ENCODE data around the gene CMIP.

Gene CMIP

DNA sequence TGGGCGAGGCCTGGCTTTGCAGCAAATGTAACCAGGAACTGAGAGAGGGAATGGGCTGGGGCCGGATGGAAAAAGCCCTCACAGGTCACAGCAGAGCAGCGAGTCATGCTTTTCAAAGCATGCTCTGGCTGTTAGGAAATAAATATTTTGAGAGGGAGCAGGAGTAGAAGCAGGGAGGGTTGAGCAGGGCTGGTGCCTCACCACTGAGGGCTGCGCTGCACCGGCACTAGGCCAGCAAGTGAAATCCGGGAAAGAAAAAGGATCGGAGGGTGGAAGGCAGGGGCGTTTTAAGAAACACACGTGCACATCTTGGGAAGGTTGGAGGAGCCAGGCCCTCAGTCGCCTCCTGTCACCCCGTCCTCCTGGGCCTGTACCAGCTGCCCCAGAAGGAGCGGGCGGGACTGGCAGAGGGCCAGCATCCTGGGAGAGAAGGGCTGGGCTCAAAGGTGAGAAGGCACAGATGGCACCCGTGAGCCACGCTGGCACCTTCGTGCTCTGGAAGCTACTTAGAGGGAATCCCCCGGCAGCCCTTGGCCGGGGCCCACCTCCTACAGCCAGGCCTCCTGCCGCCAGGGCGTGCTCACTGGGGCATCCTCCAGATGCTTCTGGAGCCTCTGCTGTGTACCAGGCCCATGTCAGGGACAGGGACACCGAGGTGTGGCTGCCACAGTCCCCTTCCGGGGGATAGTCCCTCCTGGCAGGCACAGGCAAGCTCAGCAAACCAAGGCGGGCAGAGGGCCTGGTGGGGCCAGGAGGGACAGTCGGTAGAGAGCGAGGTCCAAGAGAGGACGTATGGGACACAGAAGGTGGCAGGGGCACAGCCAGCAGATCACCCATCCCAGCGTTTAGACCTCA is 263.0 kb downstream of the CMIP start:
- H3K27me3 ChIP-seq (replicated peaks; ENCODE audit: control insufficient read depth, insufficient read depth, low read length): no peaks in the 10 kb centered on the region
- no peak overlapping the region for H3K4me3 ChIP-seq (replicated peaks; ENCODE audit: low read depth, low read length)
- peaks cover 13% of the 10 kb centered on the region for H3K36me3 ChIP-seq (ENCODE audit: control insufficient read depth, insufficient read depth, low read length)
- TF ChIP-seq, protein P1, sequence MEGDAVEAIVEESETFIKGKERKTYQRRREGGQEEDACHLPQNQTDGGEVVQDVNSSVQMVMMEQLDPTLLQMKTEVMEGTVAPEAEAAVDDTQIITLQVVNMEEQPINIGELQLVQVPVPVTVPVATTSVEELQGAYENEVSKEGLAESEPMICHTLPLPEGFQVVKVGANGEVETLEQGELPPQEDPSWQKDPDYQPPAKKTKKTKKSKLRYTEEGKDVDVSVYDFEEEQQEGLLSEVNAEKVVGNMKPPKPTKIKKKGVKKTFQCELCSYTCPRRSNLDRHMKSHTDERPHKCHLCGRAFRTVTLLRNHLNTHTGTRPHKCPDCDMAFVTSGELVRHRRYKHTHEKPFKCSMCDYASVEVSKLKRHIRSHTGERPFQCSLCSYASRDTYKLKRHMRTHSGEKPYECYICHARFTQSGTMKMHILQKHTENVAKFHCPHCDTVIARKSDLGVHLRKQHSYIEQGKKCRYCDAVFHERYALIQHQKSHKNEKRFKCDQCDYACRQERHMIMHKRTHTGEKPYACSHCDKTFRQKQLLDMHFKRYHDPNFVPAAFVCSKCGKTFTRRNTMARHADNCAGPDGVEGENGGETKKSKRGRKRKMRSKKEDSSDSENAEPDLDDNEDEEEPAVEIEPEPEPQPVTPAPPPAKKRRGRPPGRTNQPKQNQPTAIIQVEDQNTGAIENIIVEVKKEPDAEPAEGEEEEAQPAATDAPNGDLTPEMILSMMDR (IDR thresholded peaks at IDR 0.05; ENCODE audit: insufficient read depth, low read length, poor library complexity, severe bottlenecking): no peak
- DNase-seq (ENCODE audit: extremely low read depth, insufficient read length): no peak

GRCh38 chr16:81708266-81709015 is 263.8 kb downstream of the CMIP start:
- H3K36me3 ChIP-seq (ENCODE audit: control insufficient read depth, insufficient read depth, low read length): peaks cover 13% of the 10 kb centered on the region
- H3K4me3 ChIP-seq (replicated peaks; ENCODE audit: low read depth, low read length): no peak overlapping the region
- H3K27me3 ChIP-seq (replicated peaks; ENCODE audit: control insufficient read depth, insufficient read depth, low read length): no peaks in the 10 kb centered on the region
- no peak for DNase-seq (ENCODE audit: extremely low read depth, insufficient read length)
- TF ChIP-seq, protein P1 (IDR thresholded peaks at IDR 0.05; ENCODE audit: insufficient read depth, low read length, poor library complexity, severe bottlenecking): no peak

- TF ChIP-seq, protein P1 (IDR thresholded peaks at IDR 0.05; ENCODE audit: insufficient read depth, low read length, poor library complexity, severe bottlenecking): no peak
- Histone ChIP-seq H3K4me3 (replicated peaks; ENCODE audit: low read depth, low read length) (no peak overlapping the region), H3K36me3 (ENCODE audit: control insufficient read depth, insufficient read depth, low read length) (peaks cover 13% of the 10 kb centered on the region), H3K27me3 (replicated peaks; ENCODE audit: control insufficient read depth, insufficient read depth, low read length) (no peaks in the 10 kb centered on the region)
- no peak for DNase-seq (ENCODE audit: extremely low read depth, insufficient read length)
Observed at GRCh38 chr16:81709016-81709900, 264.6 kb downstream of the CMIP start.

- no peak for DNase-seq (ENCODE audit: extremely low read depth, insufficient read length)
- no peaks in the 10 kb centered on the region for H3K27me3 ChIP-seq (replicated peaks; ENCODE audit: control insufficient read depth, insufficient read depth, low read length)
- no peak overlapping the region for H3K4me3 ChIP-seq (replicated peaks; ENCODE audit: low read depth, low read length)
- H3K36me3 ChIP-seq (ENCODE audit: control insufficient read depth, insufficient read depth, low read length): peaks cover 13% of the 10 kb centered on the region
- TF ChIP-seq, protein P1 (IDR thresholded peaks at IDR 0.05; ENCODE audit: insufficient read depth, low read length, poor library complexity, severe bottlenecking): no peak
Observed at GRCh38 chr16:81710044-81710443, 265.4 kb downstream of the CMIP start.

GRCh38 chr16:81710596-81710995 is 266.0 kb downstream of the CMIP start:
- Histone ChIP-seq H3K4me3 (replicated peaks; ENCODE audit: low read depth, low read length) (no peak overlapping the region), H3K36me3 (ENCODE audit: control insufficient read depth, insufficient read depth, low read length) (peaks cover 13% of the 10 kb centered on the region), H3K27me3 (replicated peaks; ENCODE audit: control insufficient read depth, insufficient read depth, low read length) (no peaks in the 10 kb centered on the region)
- TF ChIP-seq, protein P1 (IDR thresholded peaks at IDR 0.05; ENCODE audit: insufficient read depth, low read length, poor library complexity, severe bottlenecking): no peak
- no peak for DNase-seq (ENCODE audit: extremely low read depth, insufficient read length)

Measured in GM06990 (cell line).